Kidney epithelial cell (primary cell): ENCODE measurements around the gene AZU1. TPM values are rescaled to one million over a fixed set of nuclear protein-coding genes. Genes with fewer than 3 reads are reported as not detected.

Experiments used
- DNase-seq: peaks from one replicate; pipeline ENCODE4 v3.0.0-alpha.2; 2010; ENCODE audit warnings: low read depth
- H3K27me3 ChIP-seq: 2 replicates; pipeline ENCODE4 v1.6.0; 2011; ENCODE audit warnings: low read length; ENCODE audit not compliant: control insufficient read depth, insufficient read depth
- H3K36me3 ChIP-seq: 2 replicates; pipeline ENCODE4 v1.5.1; 2011; ENCODE audit warnings: low read length; ENCODE audit not compliant: control insufficient read depth, insufficient read depth
- H3K4me3 ChIP-seq: 2 replicates; pipeline ENCODE4 v1.5.1; 2011; ENCODE audit warnings: low read depth, mild to moderate bottlenecking, control low read depth, low read length
- total RNA-seq: library from RNA; depleted of rRNA; stranded (reverse); fragments of >200 nt; gene quantifications from 2 replicates; pipeline ENCODE4 v1.2.3, GENCODE V29; 2015
- TF ChIP-seq, protein P1 (sequence below): IDR thresholded peaks from 2 replicates; pipeline ENCODE4 v1.5.1; 2011; ENCODE audit warnings: mild to moderate bottlenecking, moderate library complexity, low read length, control low read depth, inconsistent platforms; ENCODE audit not compliant: insufficient read depth, poor library complexity, severe bottlenecking

Gene AZU1
- total RNA-seq, 1 donor from 2014 or later: not detected

DNA sequence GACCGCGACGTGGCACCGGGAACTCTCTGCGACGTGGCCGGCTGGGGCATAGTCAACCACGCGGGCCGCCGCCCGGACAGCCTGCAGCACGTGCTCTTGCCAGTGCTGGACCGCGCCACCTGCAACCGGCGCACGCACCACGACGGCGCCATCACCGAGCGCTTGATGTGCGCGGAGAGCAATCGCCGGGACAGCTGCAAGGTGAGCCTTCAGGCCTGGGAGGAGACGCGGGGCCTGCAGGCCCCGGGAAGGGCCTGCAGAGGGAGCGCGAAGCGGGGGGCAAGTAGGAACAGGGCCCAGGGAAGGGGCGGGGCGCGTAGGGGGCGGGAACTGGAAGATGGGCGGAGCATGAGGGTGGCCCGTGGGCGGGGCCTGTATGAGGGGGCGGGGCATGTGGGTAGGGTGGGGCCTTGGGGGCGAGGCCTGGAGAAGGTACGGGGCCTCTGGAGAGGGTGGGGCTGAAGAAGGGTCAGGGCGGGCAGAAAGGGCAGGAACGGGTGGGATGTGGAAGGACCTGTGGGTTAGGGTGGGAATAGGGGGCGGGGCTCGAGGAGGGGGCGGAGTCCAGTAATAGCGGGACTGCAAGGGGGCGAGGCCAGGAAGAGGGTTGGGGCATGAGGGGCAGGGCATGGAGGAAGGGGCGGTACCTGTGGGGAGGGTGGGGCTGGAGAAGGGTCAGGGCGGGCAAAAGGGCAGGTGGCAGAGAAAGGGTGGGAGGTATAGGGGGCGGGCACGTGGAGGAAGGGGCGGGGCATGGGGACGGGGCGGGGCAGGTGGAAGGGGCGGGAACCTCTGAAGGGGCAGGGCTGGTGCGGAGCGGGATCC is 34.3 kb downstream of the AZU1 start:
- Histone ChIP-seq H3K27me3 (peaks cover 22% of the 10 kb centered on the region), H3K36me3 (no peaks in the 10 kb centered on the region), H3K4me3 (no peak overlapping the region)
- TF ChIP-seq, protein P1, sequence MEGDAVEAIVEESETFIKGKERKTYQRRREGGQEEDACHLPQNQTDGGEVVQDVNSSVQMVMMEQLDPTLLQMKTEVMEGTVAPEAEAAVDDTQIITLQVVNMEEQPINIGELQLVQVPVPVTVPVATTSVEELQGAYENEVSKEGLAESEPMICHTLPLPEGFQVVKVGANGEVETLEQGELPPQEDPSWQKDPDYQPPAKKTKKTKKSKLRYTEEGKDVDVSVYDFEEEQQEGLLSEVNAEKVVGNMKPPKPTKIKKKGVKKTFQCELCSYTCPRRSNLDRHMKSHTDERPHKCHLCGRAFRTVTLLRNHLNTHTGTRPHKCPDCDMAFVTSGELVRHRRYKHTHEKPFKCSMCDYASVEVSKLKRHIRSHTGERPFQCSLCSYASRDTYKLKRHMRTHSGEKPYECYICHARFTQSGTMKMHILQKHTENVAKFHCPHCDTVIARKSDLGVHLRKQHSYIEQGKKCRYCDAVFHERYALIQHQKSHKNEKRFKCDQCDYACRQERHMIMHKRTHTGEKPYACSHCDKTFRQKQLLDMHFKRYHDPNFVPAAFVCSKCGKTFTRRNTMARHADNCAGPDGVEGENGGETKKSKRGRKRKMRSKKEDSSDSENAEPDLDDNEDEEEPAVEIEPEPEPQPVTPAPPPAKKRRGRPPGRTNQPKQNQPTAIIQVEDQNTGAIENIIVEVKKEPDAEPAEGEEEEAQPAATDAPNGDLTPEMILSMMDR: peak; percentile 26
- DNase-seq: no peak

DNA sequence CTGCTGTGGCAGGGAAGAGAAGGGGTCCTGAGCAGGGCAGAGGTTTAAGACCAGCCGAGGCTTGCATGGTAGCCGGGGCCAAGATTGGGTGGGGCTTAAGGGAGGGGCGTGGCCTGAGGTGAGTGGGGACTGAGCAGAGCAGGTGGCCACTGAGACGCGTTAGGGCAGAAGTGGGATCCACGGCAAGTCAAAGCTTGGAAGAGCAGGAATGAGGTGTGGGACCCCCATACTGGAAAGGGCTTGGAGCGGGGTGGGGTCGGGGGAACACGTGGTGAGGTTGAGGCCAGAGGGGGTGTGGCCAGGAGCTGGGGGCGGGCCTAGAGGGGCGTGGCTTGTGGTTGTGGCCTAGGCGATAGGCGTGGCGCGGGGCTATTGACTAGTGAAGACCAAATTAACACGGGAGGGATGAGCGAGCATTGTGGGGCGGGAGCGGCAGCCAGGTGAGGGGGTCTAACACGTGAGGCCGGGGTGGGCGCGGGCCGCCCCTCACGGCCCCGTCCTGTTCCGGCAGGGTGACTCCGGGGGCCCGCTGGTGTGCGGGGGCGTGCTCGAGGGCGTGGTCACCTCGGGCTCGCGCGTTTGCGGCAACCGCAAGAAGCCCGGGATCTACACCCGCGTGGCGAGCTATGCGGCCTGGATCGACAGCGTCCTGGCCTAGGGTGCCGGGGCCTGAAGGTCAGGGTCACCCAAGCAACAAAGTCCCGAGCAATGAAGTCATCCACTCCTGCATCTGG is 35.1 kb downstream of the AZU1 start:
- H3K4me3 ChIP-seq: no peak overlapping the region
- H3K27me3 ChIP-seq: peaks cover 22% of the 10 kb centered on the region
- DNase-seq: no peak
- H3K36me3 ChIP-seq: no peaks in the 10 kb centered on the region
- TF ChIP-seq, protein P1: no peak

DNA sequence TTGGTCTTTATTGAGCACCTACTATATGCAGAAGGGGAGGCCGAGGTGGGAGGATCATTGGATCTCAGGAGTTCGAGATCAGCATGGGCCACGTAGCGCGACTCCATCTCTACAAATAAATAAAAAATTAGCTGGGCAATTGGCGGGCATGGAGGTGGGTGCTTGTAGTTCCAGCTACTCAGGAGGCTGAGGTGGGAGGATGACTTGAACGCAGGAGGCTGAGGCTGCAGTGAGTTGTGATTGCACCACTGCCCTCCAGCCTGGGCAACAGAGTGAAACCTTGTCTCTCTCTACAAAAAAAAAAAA is 35.6 kb downstream of the AZU1 start:
- TF ChIP-seq, protein P1: no peak
- Histone ChIP-seq H3K4me3 (no peak overlapping the region), H3K36me3 (peaks cover 1% of the 10 kb centered on the region), H3K27me3 (peaks cover 22% of the 10 kb centered on the region)
- DNase-seq: no peak

DNA sequence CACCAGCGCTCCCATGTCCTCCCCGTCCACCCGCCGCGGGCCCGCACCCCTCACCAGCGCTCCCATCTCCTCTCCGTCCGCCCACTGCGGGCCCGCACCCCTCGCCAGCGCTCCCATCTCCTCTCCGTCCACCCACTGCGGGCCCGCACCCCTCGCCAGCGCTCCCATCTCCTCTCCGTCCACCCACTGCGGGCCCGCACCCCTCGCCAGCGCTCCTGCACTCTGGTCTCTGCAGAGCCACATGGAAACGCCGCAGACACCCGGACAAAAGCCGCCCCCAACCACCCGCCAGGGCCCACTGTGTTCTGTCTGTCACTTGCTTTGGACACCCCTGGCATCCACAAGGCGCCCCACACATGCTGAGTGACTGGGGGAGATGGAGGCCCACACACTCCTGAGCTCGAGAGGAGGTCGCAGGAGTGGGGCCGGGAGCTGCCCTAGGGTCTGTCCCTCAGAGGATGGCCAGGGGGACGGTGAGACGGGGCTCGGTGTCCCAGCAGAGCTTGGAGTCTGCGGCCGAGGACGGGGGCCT is 39.2 kb downstream of the AZU1 start:
- Histone ChIP-seq H3K27me3 (peaks cover 3% of the 10 kb centered on the region), H3K4me3 (no peak overlapping the region), H3K36me3 (peaks cover 1% of the 10 kb centered on the region)
- DNase-seq: no peak
- TF ChIP-seq, protein P1: no peak

DNA sequence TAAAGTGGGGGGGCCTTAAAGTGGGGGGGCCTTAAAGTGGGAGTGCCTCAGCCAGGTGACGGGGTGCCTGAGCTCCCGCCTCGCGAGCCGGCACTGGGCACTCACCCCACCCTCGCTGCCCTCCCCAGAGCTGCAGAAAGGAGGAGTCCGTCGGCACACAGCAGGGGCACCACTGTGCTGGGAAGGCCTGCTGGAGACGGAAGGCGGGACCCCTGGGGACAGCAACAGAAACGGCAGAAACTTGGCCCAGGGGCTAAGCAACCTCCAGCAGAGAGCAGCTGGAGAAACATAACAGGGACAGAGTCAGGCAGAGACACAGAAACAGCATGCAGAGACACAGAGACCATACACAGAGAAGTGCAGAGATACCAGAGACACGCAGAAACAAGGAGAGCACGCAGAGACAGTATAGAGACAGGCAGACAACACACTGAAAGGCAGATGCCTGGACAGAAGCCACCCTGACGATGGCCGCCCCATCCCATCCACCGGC is 39.7 kb downstream of the AZU1 start:
- Histone ChIP-seq H3K36me3 (peaks cover 1% of the 10 kb centered on the region), H3K27me3 (peaks cover 2% of the 10 kb centered on the region), H3K4me3 (no peak overlapping the region)
- TF ChIP-seq, protein P1: no peak
- DNase-seq: no peak
